Measurements from ENCODE around the gene CCDC91.

- TF ChIP-seq POLR2AphosphoS5 (IDR thresholded peaks at IDR 0.05; ENCODE audit: borderline replicate concordance, low read depth, low read length) (no peak), EZH2 (IDR thresholded peaks at IDR 0.05) (no peak)
Measured at GRCh38 chr12:28258998-28259397, 68.7 kb downstream of the CCDC91 start.
